Left ventricle myocardium inferior (tissue), 1 donor: ENCODE results near the gene ASIC4. TPM values are rescaled to one million over a fixed set of nuclear protein-coding genes. Genes with fewer than 3 reads are reported as not detected.

Experiments used
- DNase-seq: peaks from one replicate; pipeline ENCODE4 v3.0.0-alpha.2; 2020
- H3K27ac ChIP-seq: fragments of 200-600 bp; replicated peaks from 2 replicates; pipeline ENCODE4 v1.8.0; 2021
- H3K27me3 ChIP-seq: fragments of 200-600 bp; 2 replicates; pipeline ENCODE4 v1.8.0; 2021; ENCODE audit warnings: low read depth
- H3K36me3 ChIP-seq: fragments of 200-600 bp; 2 replicates; pipeline ENCODE4 v1.8.0; 2021
- H3K4me1 ChIP-seq: fragments of 200-600 bp; 2 replicates; pipeline ENCODE4 v1.8.0; 2021
- H3K4me3 ChIP-seq: fragments of 200-600 bp; 2 replicates; pipeline ENCODE4 v1.8.0; 2021; ENCODE audit warnings: mild to moderate bottlenecking, moderate library complexity
- H3K9me3 ChIP-seq: fragments of 200-600 bp; replicated peaks from 2 replicates; pipeline ENCODE4 v1.8.0; 2021
- CTCF ChIP-seq: fragments of 200-600 bp; IDR thresholded peaks from 2 replicates; pipeline ENCODE4 v1.8.0; 2021; ENCODE audit warnings: antibody characterized with exemption, mild to moderate bottlenecking, borderline replicate concordance
- intact Hi-C: fragments of 100-400 bp; cut with micrococcal nuclease; formaldehyde crosslinking; loops from one replicate; pipeline ENCODE4 v1.11.0; 2022
- total RNA-seq: library from RNA; stranded (reverse); fragmentation: NEBNext Ultra II Directional; extraction: Animal tissue kit (Norgen Biotek cat#: 25700); gene quantifications from one replicate; pipeline ENCODE4 v1.2.1, GENCODE V29; 2021
- donor health status: DM: no; HTN: yes; CAD: no; lungs with severe emphysema.

ASIC4 gene
- total RNA-seq, 1 donor from 2014 or later = not detected

GRCh38 chr2:219500135-219500534, 14.1 kb upstream of the ASIC4 start:
- H3K9me3 ChIP-seq = no peaks in the 10 kb centered on the region
- no peak for TF ChIP-seq CTCF
- H3K4me3 ChIP-seq = no peak overlapping the region
- peaks cover 48% of the 10 kb centered on the region for H3K4me1 ChIP-seq
- DNase-seq = no peak
- intact Hi-C loops = no loop called here
- H3K36me3 ChIP-seq = peaks cover 37% of the 10 kb centered on the region
- H3K27me3 ChIP-seq = peaks cover 19% of the 10 kb centered on the region
- no peak overlapping the region for H3K27ac ChIP-seq

GRCh38 chr2:219501849-219502248, 12.4 kb upstream of the ASIC4 start:
- Histone ChIP-seq H3K27me3 (peaks cover 4% of the 10 kb centered on the region), H3K4me3 (no peak overlapping the region), H3K27ac (no peak overlapping the region), H3K36me3 (peaks cover 54% of the 10 kb centered on the region), H3K9me3 (no peaks in the 10 kb centered on the region), H3K4me1 (peaks cover 32% of the 10 kb centered on the region)
- TF ChIP-seq CTCF = no peak
- DNase-seq = no peak
- intact Hi-C loops = no loop called here

GRCh38 chr2:219502618-219503017, 11.7 kb upstream of the ASIC4 start:
- H3K9me3 ChIP-seq = no peaks in the 10 kb centered on the region
- intact Hi-C loops = no loop called here
- peaks cover 32% of the 10 kb centered on the region for H3K4me1 ChIP-seq
- DNase-seq = no peak
- H3K4me3 ChIP-seq = no peak overlapping the region
- H3K27ac ChIP-seq = no peak overlapping the region
- H3K36me3 ChIP-seq = peaks cover 54% of the 10 kb centered on the region
- no peaks in the 10 kb centered on the region for H3K27me3 ChIP-seq
- TF ChIP-seq CTCF = no peak

GRCh38 chr2:219505585-219505984, 8.7 kb upstream of the ASIC4 start:
- H3K4me3 ChIP-seq = no peak overlapping the region
- H3K36me3 ChIP-seq = peaks cover 54% of the 10 kb centered on the region
- no peak for TF ChIP-seq CTCF
- H3K9me3 ChIP-seq = no peaks in the 10 kb centered on the region
- DNase-seq = no peak
- peaks cover 15% of the 10 kb centered on the region for H3K27me3 ChIP-seq
- peaks cover 38% of the 10 kb centered on the region for H3K4me1 ChIP-seq
- H3K27ac ChIP-seq = no peak overlapping the region
- intact Hi-C loops = no loop called here

GRCh38 chr2:219506153-219506801, 8.0 kb upstream of the ASIC4 start:
- intact Hi-C loops = no loop called here
- Histone ChIP-seq H3K4me3 (no peak overlapping the region), H3K27ac (no peak overlapping the region), H3K4me1 (peaks cover 38% of the 10 kb centered on the region), H3K36me3 (peaks cover 54% of the 10 kb centered on the region), H3K9me3 (no peaks in the 10 kb centered on the region), H3K27me3 (peaks cover 22% of the 10 kb centered on the region)
- no peak for DNase-seq
- TF ChIP-seq CTCF = no peak
